Upper lobe of left lung (tissue), 4 donors: ENCODE data around the gene MLNR.

Experiments used
- CTCF ChIP-seq, 6 experiments: fragments of 450-650 bp in 4 of 6; fragments of 200-600 bp in 2 of 6; sonication (generic) in 2 of 6; IDR thresholded peaks; one replicate each; pipeline ENCODE4 v1.5.1; 2016 to 2019; ENCODE audit warnings: antibody characterized with exemption in 6 of 6
- POLR2A ChIP-seq, 4 donors: fragments of 450-650 bp; IDR thresholded peaks; one replicate each; pipeline ENCODE4 v1.5.1; 2016 to 2017; ENCODE audit warnings: antibody characterized with exemption in 4 of 4, mild to moderate bottlenecking in 2 of 4
- POLR2AphosphoS5 ChIP-seq, 2 donors: sonication (generic); formaldehyde crosslinking; IDR thresholded peaks; one replicate each; pipeline ENCODE4 v1.5.1; 2017; ENCODE audit warnings: antibody characterized with exemption in 2 of 2

- TF ChIP-seq CTCF (IDR thresholded peaks at IDR 0.05) (no peak), POLR2AphosphoS5 (IDR thresholded peaks at IDR 0.05) (no peak), POLR2A (IDR thresholded peaks at IDR 0.05) (no peak)
Measured at GRCh38 chr13:49210114-49210513, 10.0 kb upstream of the MLNR start.
